C4-2B (cell line): Measurements from ENCODE around the gene BNIPL.
A peak's percentile ranks its signal among the peaks of the same experiment; 100 is the strongest.

Source experiments
- H3K27ac ChIP-seq: fragments of 450-650 bp; 2 replicates; pipeline ENCODE4 v1.5.1; 2017
- ZFX ChIP-seq: fragments of 450-650 bp; IDR thresholded peaks from 2 replicates; pipeline ENCODE4 v1.6.1; 2017
- TF ChIP-seq, protein P1 (sequence below): fragments of 450-650 bp; conservative IDR thresholded peaks from 2 replicates; pipeline ENCODE4 v1.5.1; 2017; ENCODE audit warnings: mild to moderate bottlenecking

Gene BNIPL

DNA sequence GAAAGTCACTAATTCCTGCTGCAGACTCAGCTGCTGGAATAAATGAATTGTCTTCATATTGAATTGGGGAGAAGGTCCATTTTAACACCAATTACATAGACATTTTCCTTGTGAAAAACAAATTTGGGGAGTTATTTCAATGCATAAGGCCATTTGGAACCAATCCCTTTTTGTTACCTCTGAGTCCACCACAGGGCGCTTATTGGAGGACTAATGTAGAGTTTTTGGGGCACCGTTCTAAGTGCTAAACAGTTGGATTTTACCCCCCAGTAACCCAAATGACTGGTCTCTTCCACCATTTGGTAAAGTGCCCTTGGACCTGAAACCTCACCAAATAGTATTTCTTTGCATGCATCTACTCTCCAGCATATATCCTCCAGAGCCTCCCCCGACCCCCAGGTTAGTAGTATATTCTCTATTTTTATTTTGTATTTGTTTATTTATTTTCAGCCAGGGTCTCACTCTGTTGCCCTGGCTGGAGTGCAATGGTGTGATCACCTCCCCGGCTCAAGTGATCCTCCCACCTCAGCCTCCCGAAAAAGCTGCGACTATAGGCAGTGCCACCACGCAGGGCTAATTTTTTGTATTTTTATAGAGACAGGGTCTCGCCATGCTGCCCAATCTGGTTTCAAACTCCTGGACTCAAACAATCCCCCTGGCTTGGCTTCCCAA, 26.6 kb upstream of the BNIPL start:
- no peak for TF ChIP-seq ZFX
- TF ChIP-seq, protein P1, sequence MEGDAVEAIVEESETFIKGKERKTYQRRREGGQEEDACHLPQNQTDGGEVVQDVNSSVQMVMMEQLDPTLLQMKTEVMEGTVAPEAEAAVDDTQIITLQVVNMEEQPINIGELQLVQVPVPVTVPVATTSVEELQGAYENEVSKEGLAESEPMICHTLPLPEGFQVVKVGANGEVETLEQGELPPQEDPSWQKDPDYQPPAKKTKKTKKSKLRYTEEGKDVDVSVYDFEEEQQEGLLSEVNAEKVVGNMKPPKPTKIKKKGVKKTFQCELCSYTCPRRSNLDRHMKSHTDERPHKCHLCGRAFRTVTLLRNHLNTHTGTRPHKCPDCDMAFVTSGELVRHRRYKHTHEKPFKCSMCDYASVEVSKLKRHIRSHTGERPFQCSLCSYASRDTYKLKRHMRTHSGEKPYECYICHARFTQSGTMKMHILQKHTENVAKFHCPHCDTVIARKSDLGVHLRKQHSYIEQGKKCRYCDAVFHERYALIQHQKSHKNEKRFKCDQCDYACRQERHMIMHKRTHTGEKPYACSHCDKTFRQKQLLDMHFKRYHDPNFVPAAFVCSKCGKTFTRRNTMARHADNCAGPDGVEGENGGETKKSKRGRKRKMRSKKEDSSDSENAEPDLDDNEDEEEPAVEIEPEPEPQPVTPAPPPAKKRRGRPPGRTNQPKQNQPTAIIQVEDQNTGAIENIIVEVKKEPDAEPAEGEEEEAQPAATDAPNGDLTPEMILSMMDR, result no peak
- H3K27ac ChIP-seq, result no peak overlapping the region

DNA sequence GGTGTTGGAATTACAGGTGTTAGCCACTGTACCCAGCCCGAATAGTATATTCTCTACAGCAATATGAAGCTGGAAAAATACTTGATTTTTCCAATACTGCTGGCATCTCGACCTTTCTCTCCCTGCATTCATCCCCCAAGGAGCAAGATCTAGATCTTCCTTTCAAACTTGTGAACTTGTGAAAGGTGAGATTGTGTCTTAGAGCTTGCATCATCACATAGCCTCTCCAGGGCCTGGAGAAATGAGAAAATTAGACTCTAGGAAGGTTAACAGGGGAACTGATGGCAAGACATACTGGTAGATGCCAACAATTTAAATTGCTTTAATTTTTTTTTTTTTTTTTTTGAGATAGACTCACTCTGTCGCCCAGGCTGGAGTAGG, 26.1 kb upstream of the BNIPL start:
- no peak overlapping the region for H3K27ac ChIP-seq
- TF ChIP-seq ZFX, result no peak
- TF ChIP-seq, protein P1, result no peak

DNA sequence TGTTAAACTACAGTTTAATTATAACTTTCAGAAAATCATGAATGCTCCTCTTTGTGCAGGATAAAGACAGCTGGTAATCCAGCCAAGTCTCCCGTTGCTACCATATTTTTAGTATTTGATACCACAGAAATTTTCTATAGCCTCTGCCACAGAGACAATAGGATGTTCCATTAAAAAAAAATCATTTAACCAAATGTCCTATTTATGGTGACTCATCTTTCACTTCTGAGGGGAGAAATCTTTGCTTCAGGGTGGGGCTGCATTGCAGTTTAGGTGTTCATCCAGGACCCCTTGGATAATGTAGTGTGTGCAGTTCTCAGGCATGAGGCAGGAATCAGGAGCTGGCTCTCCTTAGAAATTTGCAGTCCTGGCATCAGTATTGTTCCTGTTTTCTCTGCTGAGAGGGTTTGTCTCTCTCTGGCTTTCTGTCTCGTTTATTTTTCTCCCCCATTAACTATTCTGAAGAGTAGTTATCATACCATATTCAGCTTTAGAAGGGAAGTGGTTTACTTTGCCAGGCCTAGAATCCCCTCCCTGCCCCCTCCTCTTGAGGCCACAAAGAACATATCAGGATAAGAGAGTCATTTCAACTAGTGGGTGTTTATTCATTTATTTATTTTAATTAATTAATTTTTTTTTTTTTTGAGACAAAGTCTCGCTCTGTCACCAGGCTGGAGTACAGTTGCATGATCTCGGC, 25.1 kb upstream of the BNIPL start:
- H3K27ac ChIP-seq, result no peak overlapping the region

DNA sequence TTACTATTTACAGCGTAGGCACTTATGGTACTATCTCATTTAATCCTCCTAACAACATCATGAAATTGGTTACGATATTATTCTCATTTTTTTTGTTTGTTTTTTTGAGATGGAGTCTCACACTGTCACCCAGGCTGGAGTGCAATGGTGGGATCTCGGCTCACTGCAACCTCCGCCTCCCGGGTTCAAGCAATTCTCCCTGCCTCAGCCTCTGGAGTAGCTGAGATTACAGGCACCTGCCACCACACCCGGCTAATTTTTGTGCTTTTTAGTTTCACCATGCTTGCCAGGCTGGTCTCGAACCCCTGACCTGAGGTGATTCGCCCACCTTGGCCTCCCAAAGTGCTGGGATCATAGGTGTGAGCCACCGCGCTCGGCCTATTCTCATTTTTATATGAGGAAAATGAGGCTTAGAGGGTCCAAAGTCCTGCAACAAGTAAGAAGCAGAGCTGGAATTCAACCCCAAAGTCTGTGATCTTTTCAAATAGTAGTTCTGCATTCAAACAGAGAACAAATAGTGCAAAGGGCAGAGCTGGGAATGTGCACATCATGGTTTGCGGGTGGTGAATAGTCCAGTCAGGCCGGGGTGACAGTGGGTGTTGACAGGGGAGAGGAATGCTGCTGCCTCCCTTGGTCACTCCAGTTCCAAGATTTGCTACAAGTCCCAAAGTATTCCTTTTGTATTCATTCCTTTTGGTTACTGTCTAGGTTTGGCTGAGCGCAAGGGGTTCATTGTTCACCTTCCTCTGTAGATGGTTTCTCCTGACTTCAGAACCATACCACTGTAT, 23.5 kb upstream of the BNIPL start:
- no peak overlapping the region for H3K27ac ChIP-seq
- TF ChIP-seq, protein P1, result no peak
- no peak for TF ChIP-seq ZFX

More for the DNA sequence above, 25.1 kb upstream of the BNIPL start:
- TF ChIP-seq ZFX, result no peak
- TF ChIP-seq, protein P1, result no peak

GRCh38 chr1:151013518-151013917, 22.9 kb upstream of the BNIPL start:
- TF ChIP-seq ZFX, result no peak
- TF ChIP-seq, protein P1, result no peak
- H3K27ac ChIP-seq, result no peak overlapping the region

DNA sequence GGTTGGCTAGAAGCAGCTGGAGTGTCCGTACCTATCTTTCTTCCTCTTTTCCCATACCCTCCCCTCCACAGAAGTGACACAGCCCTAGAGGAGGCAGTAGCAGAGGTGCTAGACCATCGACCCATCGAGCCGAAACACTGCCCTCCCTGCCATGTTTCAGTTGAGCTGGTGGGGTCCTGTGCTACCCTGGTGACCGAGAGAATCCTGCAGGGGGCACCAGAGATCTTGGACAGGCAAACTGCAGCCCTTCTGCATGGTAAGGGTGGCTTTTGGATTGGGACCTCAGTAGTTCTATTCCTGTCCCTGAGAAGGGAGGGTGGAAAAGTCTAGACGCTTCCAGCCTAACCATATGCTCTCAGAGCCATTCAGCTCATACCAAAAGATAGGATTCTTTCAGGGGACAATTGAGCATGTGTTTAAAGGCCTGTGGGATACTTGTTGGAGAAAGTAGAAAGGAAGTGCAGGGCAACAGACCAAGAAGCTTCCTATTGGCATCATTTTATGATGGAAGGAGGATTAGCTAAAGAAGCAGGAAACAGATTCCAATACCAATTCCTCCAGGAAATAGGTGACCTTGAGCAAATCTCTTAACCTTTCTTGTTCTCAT, 11.7 kb upstream of the BNIPL start:
- TF ChIP-seq, protein P1, result peak; percentile 77
- no peak for TF ChIP-seq ZFX
- no peak overlapping the region for H3K27ac ChIP-seq
